Mesothelial cell of epicardium (in vitro differentiated cells): Measurements from ENCODE around the gene HOXB1. TPM values are rescaled to one million over a fixed set of nuclear protein-coding genes. Genes with fewer than 3 reads are reported as not detected.

Experiments
- DNase-seq, 2 experiments: peaks; one replicate each; pipeline ENCODE4 v3.0.0; 2021; ENCODE audit warnings: low spot score in 2 of 2; ENCODE audit not compliant: unreplicated experiment in 2 of 2
- H3K27ac Mint-ChIP-seq: 2 replicates; pipeline ENCODE4 v1.8.0; 2021; ENCODE audit warnings: mixed read lengths
- H3K27me3 Mint-ChIP-seq: 2 replicates; pipeline ENCODE4 v1.8.0; 2021; ENCODE audit warnings: low read depth, mixed read lengths
- H3K36me3 Mint-ChIP-seq: 2 replicates; pipeline ENCODE4 v1.8.0; 2021; ENCODE audit warnings: mixed read lengths
- H3K4me1 Mint-ChIP-seq: 2 replicates; pipeline ENCODE4 v1.8.0; 2021; ENCODE audit warnings: mixed read lengths
- H3K4me3 Mint-ChIP-seq: 2 replicates; pipeline ENCODE4 v1.8.0; 2021; ENCODE audit warnings: mild to moderate bottlenecking, moderate library complexity, mixed read lengths
- H3K9me3 Mint-ChIP-seq: 2 replicates; pipeline ENCODE4 v1.8.0; 2021; ENCODE audit warnings: mixed read lengths
- CTCF ChIP-seq: fragments of 200-600 bp; sonication (generic); IDR thresholded peaks from one replicate; pipeline ENCODE4 v1.5.0; 2021; ENCODE audit warnings: antibody characterized with exemption; ENCODE audit not compliant: unreplicated experiment
- total RNA-seq: library from RNA; stranded (reverse); gene quantifications from 3 replicates; pipeline ENCODE4 v1.2.1, GENCODE V29; 2021

HOXB1 gene
- total RNA-seq, 1 donor from 2014 or later = 0.25 TPM

GRCh38 chr17:48527547-48527932 is 3.3 kb downstream of the HOXB1 start:
- Mint-ChIP-seq H3K27ac (peak overlapping the region; percentile 99), H3K4me3 (peak overlapping the region; percentile 70), H3K36me3 (no peaks in the 10 kb centered on the region), H3K9me3 (no peaks in the 10 kb centered on the region), H3K27me3 (no peaks in the 10 kb centered on the region), H3K4me1 (peaks cover 89% of the 10 kb centered on the region)
- no peak for TF ChIP-seq CTCF
- DNase-seq = no peak

DNA sequence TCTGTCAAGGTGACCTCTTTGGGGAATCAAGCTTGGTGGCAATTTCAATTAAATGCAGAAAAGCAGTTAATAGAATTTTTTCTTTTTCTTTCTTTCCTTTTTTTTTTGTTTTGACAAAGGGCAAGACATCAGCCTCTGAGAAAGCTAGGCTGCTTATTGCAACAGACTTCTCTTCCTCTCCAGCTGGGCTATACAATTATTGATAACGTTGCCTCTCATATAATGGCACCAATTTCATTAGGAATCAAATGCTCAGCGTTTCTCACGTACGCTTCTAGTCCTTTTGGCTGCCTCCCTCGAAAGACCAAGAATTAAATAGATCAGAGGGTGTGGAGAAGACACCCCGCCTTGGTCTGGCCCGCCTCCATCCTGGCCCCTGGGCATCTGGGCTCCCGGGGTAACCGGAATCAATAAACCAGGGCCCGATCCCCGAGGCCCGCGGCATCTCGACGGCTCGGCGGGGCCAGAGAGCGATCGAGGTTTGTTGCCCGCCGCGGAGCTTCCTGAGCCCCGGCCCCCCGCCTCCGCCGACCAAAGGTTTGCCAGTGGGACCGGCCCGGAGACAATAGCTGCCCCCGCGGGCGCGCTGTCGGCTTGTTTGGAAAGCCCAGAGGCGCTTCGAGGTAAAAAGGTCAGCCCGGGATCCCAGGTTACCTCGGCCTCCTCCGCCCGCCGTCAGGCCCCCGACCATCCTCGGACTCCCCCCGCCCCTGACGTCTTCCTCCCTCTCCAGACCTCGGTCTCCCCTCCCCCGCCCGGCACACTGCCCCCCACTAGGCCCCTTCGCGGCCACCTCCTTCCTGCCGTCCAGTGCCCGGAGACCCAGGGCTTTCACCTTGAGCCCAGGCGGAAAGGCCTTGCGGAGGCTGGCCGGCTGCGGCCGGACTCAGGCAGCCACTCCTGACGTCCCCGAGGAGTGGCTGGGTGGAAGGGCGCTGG is 3.9 kb downstream of the HOXB1 start:
- no peak for DNase-seq
- Mint-ChIP-seq H3K27ac (peak overlapping the region; percentile 99), H3K4me3 (peak overlapping the region; percentile 70), H3K9me3 (no peaks in the 10 kb centered on the region), H3K27me3 (no peaks in the 10 kb centered on the region), H3K4me1 (peaks cover 90% of the 10 kb centered on the region), H3K36me3 (no peaks in the 10 kb centered on the region)
- no peak for TF ChIP-seq CTCF

GRCh38 chr17:48523010-48523409 is 7.8 kb downstream of the HOXB1 start:
- no peak for TF ChIP-seq CTCF
- Mint-ChIP-seq H3K36me3 (no peaks in the 10 kb centered on the region), H3K9me3 (no peaks in the 10 kb centered on the region), H3K4me1 (peaks cover 74% of the 10 kb centered on the region), H3K4me3 (no peak overlapping the region), H3K27me3 (no peaks in the 10 kb centered on the region), H3K27ac (peak overlapping the region; percentile 99)
- no peak for DNase-seq

- no peak for TF ChIP-seq CTCF
- no peaks in the 10 kb centered on the region for H3K27me3 Mint-ChIP-seq
- peaks cover 73% of the 10 kb centered on the region for H3K4me1 Mint-ChIP-seq
- no peaks in the 10 kb centered on the region for H3K36me3 Mint-ChIP-seq
- DNase-seq = peak in 1 of 2 experiments; percentile 67
- no peaks in the 10 kb centered on the region for H3K9me3 Mint-ChIP-seq
- H3K4me3 Mint-ChIP-seq = no peak overlapping the region
- H3K27ac Mint-ChIP-seq = peak overlapping the region; percentile 99
These were observed 8.7 kb downstream of the HOXB1 start for GRCh38 chr17:48522031-48522653.

GRCh38 chr17:48520631-48521079 is 10.2 kb downstream of the HOXB1 start:
- TF ChIP-seq CTCF = no peak
- no peaks in the 10 kb centered on the region for H3K36me3 Mint-ChIP-seq
- DNase-seq = no peak
- H3K4me1 Mint-ChIP-seq = peaks cover 70% of the 10 kb centered on the region
- no peaks in the 10 kb centered on the region for H3K9me3 Mint-ChIP-seq
- no peak overlapping the region for H3K4me3 Mint-ChIP-seq
- H3K27ac Mint-ChIP-seq = peak overlapping the region; percentile 99
- no peaks in the 10 kb centered on the region for H3K27me3 Mint-ChIP-seq
